HepG2 (cell line): ENCODE results near the gene UGGT1. TPM values are rescaled to one million over a fixed set of nuclear protein-coding genes. Genes with fewer than 3 reads are reported as not detected.
A peak's percentile ranks its signal among the peaks of the same experiment; 100 is the strongest.

ENCODE experiments used
- CREM ChIP-seq, 2 experiments: sonication (generic) in 1 of 2; formaldehyde crosslinking in 1 of 2; IDR thresholded peaks; 2 replicates each; pipeline versions ENCODE4 v1.4.0 to v1.6.1; 2016 to 2020; ENCODE audit warnings: antibody characterized with exemption in 1 of 2, mild to moderate bottlenecking in 1 of 2, missing genetic modification reagents in 1 of 2
- IKZF1 ChIP-seq: fragments of 450-650 bp; IDR thresholded peaks from 2 replicates; pipeline ENCODE4 v1.7.1; 2016
- MATR3 ChIP-seq: sonication (generic); formaldehyde crosslinking; IDR thresholded peaks from 2 replicates; pipeline ENCODE4 v1.4.0; 2020; ENCODE audit warnings: missing genetic modification reagents
- NCOA5 ChIP-seq: sonication (generic); formaldehyde crosslinking; IDR thresholded peaks from 2 replicates; pipeline ENCODE4 v1.4.0; 2020; ENCODE audit warnings: missing genetic modification reagents
- PHF20 ChIP-seq: sonication (generic); formaldehyde crosslinking; IDR thresholded peaks from 2 replicates; pipeline ENCODE4 v1.5.0; 2020; ENCODE audit warnings: mild to moderate bottlenecking, missing genetic modification reagents
- POLR2A ChIP-seq, 2 experiments: IDR thresholded peaks; 2 replicates each; pipeline ENCODE4 v1.6.1; 2011; ENCODE audit warnings: low read depth in 2 of 2, low read length in 2 of 2, mild to moderate bottlenecking in 1 of 2, moderate library complexity in 1 of 2; ENCODE audit not compliant: insufficient read depth in 1 of 2
- SP4 ChIP-seq: sonication (generic); formaldehyde crosslinking; IDR thresholded peaks from 2 replicates; pipeline ENCODE4 v1.8.1; 2023; ENCODE audit warnings: mild to moderate bottlenecking, missing genetic modification reagents
- TARDBP ChIP-seq: sonication (generic); formaldehyde crosslinking; IDR thresholded peaks from 2 replicates; pipeline ENCODE4 v1.8.0; 2022; ENCODE audit warnings: mild to moderate bottlenecking, missing genetic modification reagents
- ZMYM4 ChIP-seq: sonication (generic); formaldehyde crosslinking; IDR thresholded peaks from 2 replicates; pipeline ENCODE4 v1.8.1; 2023; ENCODE audit warnings: mild to moderate bottlenecking, missing genetic modification reagents
- ZNF251 ChIP-seq: sonication (generic); formaldehyde crosslinking; IDR thresholded peaks from 2 replicates; pipeline ENCODE4 v1.9.0; 2021; ENCODE audit warnings: mild to moderate bottlenecking, missing genetic modification reagents
- ZNF451 ChIP-seq: sonication (generic); formaldehyde crosslinking; IDR thresholded peaks from 2 replicates; pipeline ENCODE4 v1.5.0; 2020; ENCODE audit warnings: mild to moderate bottlenecking, missing genetic modification reagents
- ZNF678 ChIP-seq: sonication (generic); formaldehyde crosslinking; IDR thresholded peaks from 2 replicates; pipeline ENCODE4 v1.4.0; 2020; ENCODE audit warnings: mild to moderate bottlenecking, missing genetic modification reagents
- ZSCAN12 ChIP-seq: sonication (generic); formaldehyde crosslinking; IDR thresholded peaks from 2 replicates; pipeline ENCODE4 v1.9.0; 2021; ENCODE audit warnings: mild to moderate bottlenecking, missing genetic modification reagents
- ZSCAN25 ChIP-seq: sonication (generic); formaldehyde crosslinking; IDR thresholded peaks from 2 replicates; pipeline ENCODE4 v1.8.0; 2022; ENCODE audit warnings: mild to moderate bottlenecking, missing genetic modification reagents
- polyA plus RNA-seq, 8 experiments: library from polyadenylated mRNA; depleted of rRNA in 3 of 8; stranded (reverse) in 7 of 8; unstranded in 1 of 8; fragments of >200 nt; fragmentation: Illumina TruSeq in 4 of 8; extraction: Trizol in 4 of 8; gene quantifications; 2 replicates each; pipeline versions ENCODE4 v1.2.1 to v1.2.3, GENCODE V29; 2011 to 2016; ENCODE audit warnings: low read depth in 4 of 8, missing spikeins in 1 of 8, mixed read lengths in 1 of 8; ENCODE audit not compliant: insufficient read depth in 1 of 8
- total RNA-seq, 5 experiments: library from RNA; depleted of rRNA; stranded (reverse); fragments of >200 nt; fragmentation: Illumina TruSeq; extraction: Trizol; gene quantifications; 2 replicates each; pipeline ENCODE4 v1.2.3, GENCODE V29; 2016; ENCODE audit warnings: low read depth in 1 of 5
- TF ChIP-seq, protein P1 (sequence below): sonication (generic); formaldehyde crosslinking; IDR thresholded peaks from 2 replicates; pipeline ENCODE4 v1.8.0; 2022; ENCODE audit warnings: missing genetic modification reagents, mild to moderate bottlenecking, moderate library complexity, borderline replicate concordance
- TF ChIP-seq, protein P2 (sequence below): sonication (generic); formaldehyde crosslinking; IDR thresholded peaks from 2 replicates; pipeline ENCODE4 v1.4.0; 2020; ENCODE audit warnings: missing genetic modification reagents; ENCODE audit errors: not compliant biosample characterization
- TF ChIP-seq, protein P3 (sequence below): sonication (generic); formaldehyde crosslinking; IDR thresholded peaks from 2 replicates; pipeline ENCODE4 v1.8.0; 2022; ENCODE audit warnings: mild to moderate bottlenecking, missing genetic modification reagents, moderate library complexity
- TF ChIP-seq, protein P4 (sequence below): sonication (generic); formaldehyde crosslinking; IDR thresholded peaks from 2 replicates; pipeline ENCODE4 v1.4.0; 2020; ENCODE audit warnings: missing genetic modification reagents, borderline replicate concordance
- TF ChIP-seq, protein P5 (sequence below): sonication (generic); formaldehyde crosslinking; IDR thresholded peaks from 2 replicates; pipeline ENCODE4 v1.5.0; 2020; ENCODE audit warnings: missing genetic modification reagents
- TF ChIP-seq, protein P6 (sequence below): IDR thresholded peaks from 2 replicates; pipeline ENCODE4 v1.6.1; 2016; ENCODE audit warnings: mild to moderate bottlenecking

UGGT1 gene
- total and polyA plus RNA-seq, 2 of the 13 experiments (the other 11 are each of a cell fraction or from before 2014, with no cell fraction given), result 35.8 to 83.2 TPM

DNA sequence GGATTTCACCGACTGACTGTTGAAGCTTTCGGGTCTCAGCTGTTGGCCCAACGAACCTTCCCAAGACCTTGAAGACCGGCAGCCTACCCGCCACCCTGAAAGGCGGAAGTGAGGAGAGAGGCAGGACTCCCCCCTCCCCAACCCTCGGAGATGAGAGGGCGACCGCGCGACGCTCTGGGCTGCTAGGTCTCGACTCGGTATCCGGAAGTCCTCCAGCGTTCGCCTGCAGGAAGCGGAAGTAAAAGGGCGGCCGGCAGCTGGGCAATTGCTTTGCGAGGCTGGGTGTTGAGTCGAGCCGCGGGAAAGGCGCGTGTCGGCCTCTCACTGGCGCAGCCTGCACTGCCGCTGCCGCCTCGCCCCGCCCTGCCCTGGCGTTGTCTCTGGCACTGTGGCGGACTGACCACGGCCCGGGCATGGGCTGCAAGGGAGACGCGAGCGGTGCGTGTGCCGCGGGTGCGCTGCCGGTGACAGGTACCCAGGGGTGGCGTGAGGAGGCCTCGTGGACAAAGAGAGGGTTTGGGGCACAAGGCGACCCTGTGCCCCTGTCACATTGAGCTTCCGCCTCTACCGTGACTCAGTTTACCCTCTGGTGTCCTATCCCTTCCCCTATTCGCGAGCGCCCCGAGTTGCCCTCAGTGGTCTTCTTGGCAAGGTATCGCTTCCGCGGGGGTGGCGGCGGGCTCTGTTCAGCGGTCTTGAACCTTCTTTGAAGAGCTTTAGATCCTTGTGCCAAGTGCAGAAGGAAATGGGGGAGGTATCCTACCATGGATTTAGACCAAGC, at the start of gene UGGT1 (continued):
- TF ChIP-seq, protein P1, sequence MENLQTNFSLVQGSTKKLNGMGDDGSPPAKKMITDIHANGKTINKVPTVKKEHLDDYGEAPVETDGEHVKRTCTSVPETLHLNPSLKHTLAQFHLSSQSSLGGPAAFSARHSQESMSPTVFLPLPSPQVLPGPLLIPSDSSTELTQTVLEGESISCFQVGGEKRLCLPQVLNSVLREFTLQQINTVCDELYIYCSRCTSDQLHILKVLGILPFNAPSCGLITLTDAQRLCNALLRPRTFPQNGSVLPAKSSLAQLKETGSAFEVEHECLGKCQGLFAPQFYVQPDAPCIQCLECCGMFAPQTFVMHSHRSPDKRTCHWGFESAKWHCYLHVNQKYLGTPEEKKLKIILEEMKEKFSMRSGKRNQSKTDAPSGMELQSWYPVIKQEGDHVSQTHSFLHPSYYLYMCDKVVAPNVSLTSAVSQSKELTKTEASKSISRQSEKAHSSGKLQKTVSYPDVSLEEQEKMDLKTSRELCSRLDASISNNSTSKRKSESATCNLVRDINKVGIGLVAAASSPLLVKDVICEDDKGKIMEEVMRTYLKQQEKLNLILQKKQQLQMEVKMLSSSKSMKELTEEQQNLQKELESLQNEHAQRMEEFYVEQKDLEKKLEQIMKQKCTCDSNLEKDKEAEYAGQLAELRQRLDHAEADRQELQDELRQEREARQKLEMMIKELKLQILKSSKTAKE (CRISPR knock-in tag), result peak; percentile 70
- TF ChIP-seq, protein P2, sequence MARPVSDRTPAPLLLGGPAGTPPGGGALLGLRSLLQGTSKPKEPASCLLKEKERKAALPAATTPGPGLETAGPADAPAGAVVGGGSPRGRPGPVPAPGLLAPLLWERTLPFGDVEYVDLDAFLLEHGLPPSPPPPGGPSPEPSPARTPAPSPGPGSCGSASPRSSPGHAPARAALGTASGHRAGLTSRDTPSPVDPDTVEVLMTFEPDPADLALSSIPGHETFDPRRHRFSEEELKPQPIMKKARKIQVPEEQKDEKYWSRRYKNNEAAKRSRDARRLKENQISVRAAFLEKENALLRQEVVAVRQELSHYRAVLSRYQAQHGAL (CRISPR knock-in tag), result no peak
- TF ChIP-seq SP4 (CRISPR knock-in tag), result peak; percentile 92
- TF ChIP-seq MATR3, result 0 out of 2 replicates have a peak, but pooled peaks have one; percentile 37
- TF ChIP-seq, protein P3, sequence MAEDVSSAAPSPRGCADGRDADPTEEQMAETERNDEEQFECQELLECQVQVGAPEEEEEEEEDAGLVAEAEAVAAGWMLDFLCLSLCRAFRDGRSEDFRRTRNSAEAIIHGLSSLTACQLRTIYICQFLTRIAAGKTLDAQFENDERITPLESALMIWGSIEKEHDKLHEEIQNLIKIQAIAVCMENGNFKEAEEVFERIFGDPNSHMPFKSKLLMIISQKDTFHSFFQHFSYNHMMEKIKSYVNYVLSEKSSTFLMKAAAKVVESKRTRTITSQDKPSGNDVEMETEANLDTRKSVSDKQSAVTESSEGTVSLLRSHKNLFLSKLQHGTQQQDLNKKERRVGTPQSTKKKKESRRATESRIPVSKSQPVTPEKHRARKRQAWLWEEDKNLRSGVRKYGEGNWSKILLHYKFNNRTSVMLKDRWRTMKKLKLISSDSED (CRISPR knock-in tag), result no peak
- TF ChIP-seq ZNF678, result peak; percentile 78
- TF ChIP-seq ZSCAN25 (CRISPR knock-in tag), result peak; percentile 83; the same call in 1 of the 2 replicates
- TF ChIP-seq IKZF1, result no peak
- TF ChIP-seq ZNF251 (CRISPR knock-in tag), result no peak
- peak; percentile 99 for TF ChIP-seq PHF20 (CRISPR knock-in tag)
- no peak for TF ChIP-seq ZSCAN12 (CRISPR knock-in tag)
- TF ChIP-seq, protein P4, sequence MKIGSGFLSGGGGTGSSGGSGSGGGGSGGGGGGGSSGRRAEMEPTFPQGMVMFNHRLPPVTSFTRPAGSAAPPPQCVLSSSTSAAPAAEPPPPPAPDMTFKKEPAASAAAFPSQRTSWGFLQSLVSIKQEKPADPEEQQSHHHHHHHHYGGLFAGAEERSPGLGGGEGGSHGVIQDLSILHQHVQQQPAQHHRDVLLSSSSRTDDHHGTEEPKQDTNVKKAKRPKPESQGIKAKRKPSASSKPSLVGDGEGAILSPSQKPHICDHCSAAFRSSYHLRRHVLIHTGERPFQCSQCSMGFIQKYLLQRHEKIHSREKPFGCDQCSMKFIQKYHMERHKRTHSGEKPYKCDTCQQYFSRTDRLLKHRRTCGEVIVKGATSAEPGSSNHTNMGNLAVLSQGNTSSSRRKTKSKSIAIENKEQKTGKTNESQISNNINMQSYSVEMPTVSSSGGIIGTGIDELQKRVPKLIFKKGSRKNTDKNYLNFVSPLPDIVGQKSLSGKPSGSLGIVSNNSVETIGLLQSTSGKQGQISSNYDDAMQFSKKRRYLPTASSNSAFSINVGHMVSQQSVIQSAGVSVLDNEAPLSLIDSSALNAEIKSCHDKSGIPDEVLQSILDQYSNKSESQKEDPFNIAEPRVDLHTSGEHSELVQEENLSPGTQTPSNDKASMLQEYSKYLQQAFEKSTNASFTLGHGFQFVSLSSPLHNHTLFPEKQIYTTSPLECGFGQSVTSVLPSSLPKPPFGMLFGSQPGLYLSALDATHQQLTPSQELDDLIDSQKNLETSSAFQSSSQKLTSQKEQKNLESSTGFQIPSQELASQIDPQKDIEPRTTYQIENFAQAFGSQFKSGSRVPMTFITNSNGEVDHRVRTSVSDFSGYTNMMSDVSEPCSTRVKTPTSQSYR (CRISPR knock-in tag), result peak; percentile 68; the same call in 1 of the 2 replicates
- TF ChIP-seq, protein P5, sequence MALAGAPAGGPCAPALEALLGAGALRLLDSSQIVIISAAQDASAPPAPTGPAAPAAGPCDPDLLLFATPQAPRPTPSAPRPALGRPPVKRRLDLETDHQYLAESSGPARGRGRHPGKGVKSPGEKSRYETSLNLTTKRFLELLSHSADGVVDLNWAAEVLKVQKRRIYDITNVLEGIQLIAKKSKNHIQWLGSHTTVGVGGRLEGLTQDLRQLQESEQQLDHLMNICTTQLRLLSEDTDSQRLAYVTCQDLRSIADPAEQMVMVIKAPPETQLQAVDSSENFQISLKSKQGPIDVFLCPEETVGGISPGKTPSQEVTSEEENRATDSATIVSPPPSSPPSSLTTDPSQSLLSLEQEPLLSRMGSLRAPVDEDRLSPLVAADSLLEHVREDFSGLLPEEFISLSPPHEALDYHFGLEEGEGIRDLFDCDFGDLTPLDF (CRISPR knock-in tag), result peak; percentile 86
- peak; percentile 87 to 94 for TF ChIP-seq POLR2A (IDR thresholded peaks at IDR 0.05; ENCODE audit: insufficient read depth in 1 of 2, low read depth in 2 of 2, low read length in 2 of 2)
- TF ChIP-seq TARDBP, result peak; percentile 98
- peak; percentile 72 for TF ChIP-seq CREM (IDR thresholded peaks at IDR 0.05)
- no peak for TF ChIP-seq CREM (CRISPR knock-in tag; IDR thresholded peaks at IDR 0.05)
- TF ChIP-seq NCOA5 (CRISPR knock-in tag), result no peak
- peak; percentile 94 for TF ChIP-seq ZNF451
- TF ChIP-seq, protein P6, sequence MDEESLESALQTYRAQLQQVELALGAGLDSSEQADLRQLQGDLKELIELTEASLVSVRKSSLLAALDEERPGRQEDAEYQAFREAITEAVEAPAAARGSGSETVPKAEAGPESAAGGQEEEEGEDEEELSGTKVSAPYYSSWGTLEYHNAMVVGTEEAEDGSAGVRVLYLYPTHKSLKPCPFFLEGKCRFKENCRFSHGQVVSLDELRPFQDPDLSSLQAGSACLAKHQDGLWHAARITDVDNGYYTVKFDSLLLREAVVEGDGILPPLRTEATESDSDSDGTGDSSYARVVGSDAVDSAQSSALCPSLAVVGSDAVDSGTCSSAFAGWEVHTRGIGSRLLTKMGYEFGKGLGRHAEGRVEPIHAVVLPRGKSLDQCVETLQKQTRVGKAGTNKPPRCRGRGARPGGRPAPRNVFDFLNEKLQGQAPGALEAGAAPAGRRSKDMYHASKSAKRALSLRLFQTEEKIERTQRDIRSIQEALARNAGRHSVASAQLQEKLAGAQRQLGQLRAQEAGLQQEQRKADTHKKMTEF (CRISPR knock-in tag), result peak; percentile 97
- TF ChIP-seq ZMYM4 (CRISPR knock-in tag), result peak; percentile 97
